ENCODE data around the gene PM20D2. TPM values are rescaled to one million over a fixed set of nuclear protein-coding genes. Genes with fewer than 3 reads are reported as not detected.

The PM20D2 gene
- total RNA-seq, 1 donor from 2014 or later, result 15.3 TPM

Other genes starting within 250 kb of the PM20D2 start
- gene RNGTT, start 182.4 kb upstream of the PM20D2 start, total RNA-seq, result 23.5 and 24.2 TPM in 2 replicates
- gene PNRC1, start 65.3 kb upstream of the PM20D2 start, total RNA-seq, result 60.7 and 66.0 TPM in 2 replicates
- gene SRSF12, start 28.0 kb upstream of the PM20D2 start, total RNA-seq, result 0.07 and 0.09 TPM in 2 replicates
- not detected in 2 replicates for gene GABRR1, start 71.3 kb downstream of the PM20D2 start, total RNA-seq
- gene GABRR2, start 169.2 kb downstream of the PM20D2 start, total RNA-seq, result 0.34 and 0.78 TPM in 2 replicates
- gene UBE2J1, start 206.7 kb downstream of the PM20D2 start, total RNA-seq, result 34.4 and 34.8 TPM in 2 replicates

All from activated T-helper 2 cell treated with anti-CD3 and anti-CD28 coated beads, Interferon-gamma antibody, Interleukin-2, Interleukin-4, amounts not matched to agents 10 μg/mL and 5 μg/mL and 100 μg/mL, durations not matched to agents 14 hours and 24 hours and 36 hours (primary cell).